ENCODE data around the gene PRKD1. TPM values are rescaled to one million over a fixed set of nuclear protein-coding genes. Genes with fewer than 3 reads are reported as not detected.

The PRKD1 gene
- total RNA-seq, 3 donors from 2014 or later (not counting 1 experiment from before 2014, with no cell fraction given), result not detected

DNA sequence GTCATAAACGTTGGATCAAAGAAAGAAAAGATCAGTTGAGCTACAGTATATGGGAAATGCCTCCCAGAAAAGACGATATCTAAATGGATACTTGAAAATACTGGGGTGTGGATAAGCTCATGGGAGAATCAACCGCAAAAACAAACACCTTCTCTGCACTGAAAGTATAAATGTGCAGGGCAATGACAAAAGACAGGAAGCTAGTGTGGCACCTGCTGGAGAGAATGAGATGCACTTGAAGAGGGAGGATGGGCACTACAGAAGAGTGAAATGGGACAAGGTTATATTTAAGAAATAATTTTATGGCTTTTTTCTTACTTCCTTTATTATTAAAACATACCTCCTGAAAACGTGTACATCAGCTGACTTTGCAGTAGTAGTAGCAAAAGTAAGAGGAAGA lies 153.7 kb downstream of the PRKD1 start:
- TF ChIP-seq, protein P1, sequence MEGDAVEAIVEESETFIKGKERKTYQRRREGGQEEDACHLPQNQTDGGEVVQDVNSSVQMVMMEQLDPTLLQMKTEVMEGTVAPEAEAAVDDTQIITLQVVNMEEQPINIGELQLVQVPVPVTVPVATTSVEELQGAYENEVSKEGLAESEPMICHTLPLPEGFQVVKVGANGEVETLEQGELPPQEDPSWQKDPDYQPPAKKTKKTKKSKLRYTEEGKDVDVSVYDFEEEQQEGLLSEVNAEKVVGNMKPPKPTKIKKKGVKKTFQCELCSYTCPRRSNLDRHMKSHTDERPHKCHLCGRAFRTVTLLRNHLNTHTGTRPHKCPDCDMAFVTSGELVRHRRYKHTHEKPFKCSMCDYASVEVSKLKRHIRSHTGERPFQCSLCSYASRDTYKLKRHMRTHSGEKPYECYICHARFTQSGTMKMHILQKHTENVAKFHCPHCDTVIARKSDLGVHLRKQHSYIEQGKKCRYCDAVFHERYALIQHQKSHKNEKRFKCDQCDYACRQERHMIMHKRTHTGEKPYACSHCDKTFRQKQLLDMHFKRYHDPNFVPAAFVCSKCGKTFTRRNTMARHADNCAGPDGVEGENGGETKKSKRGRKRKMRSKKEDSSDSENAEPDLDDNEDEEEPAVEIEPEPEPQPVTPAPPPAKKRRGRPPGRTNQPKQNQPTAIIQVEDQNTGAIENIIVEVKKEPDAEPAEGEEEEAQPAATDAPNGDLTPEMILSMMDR (IDR thresholded peaks at IDR 0.05), result no peak
- DNase-seq (no peak), ATAC-seq (no peak)
- Mint-ChIP-seq H3K4me1 (no peaks in the 10 kb centered on the region), H3K4me3 (no peak overlapping the region), H3K27me3 (ENCODE audit: low read depth in 2 of 2) (no peaks in the 10 kb centered on the region), H3K36me3 (peaks cover 17% of the 10 kb centered on the region), H3K27ac (no peak overlapping the region), H3K9me3 (peaks cover 18 to 38% of the 10 kb centered on the region in 2 donors)
- intact Hi-C loops (cut with micrococcal nuclease), result no loop called here
- H3K27me3 ChIP-seq (ENCODE audit: control insufficient read depth, insufficient read depth, low read length), result no peaks in the 10 kb centered on the region
- no peaks in the 10 kb centered on the region for H3K9me3 ChIP-seq (ENCODE audit: control insufficient read depth, insufficient read depth, low read length)
- H3K4me1 ChIP-seq (ENCODE audit: control insufficient read depth, insufficient read depth, low read length), result no peaks in the 10 kb centered on the region
- no peak overlapping the region for H3K27ac ChIP-seq (ENCODE audit: low read length)
- WGBS (ENCODE audit: insufficient coverage), result 78% methylated on average over 3 of the region's 4 CpGs
- no peak overlapping the region for H3K4me3 ChIP-seq (ENCODE audit: low read length)
- H3K36me3 ChIP-seq (ENCODE audit: control insufficient read depth, insufficient read depth, low read length), result no peaks in the 10 kb centered on the region

DNA sequence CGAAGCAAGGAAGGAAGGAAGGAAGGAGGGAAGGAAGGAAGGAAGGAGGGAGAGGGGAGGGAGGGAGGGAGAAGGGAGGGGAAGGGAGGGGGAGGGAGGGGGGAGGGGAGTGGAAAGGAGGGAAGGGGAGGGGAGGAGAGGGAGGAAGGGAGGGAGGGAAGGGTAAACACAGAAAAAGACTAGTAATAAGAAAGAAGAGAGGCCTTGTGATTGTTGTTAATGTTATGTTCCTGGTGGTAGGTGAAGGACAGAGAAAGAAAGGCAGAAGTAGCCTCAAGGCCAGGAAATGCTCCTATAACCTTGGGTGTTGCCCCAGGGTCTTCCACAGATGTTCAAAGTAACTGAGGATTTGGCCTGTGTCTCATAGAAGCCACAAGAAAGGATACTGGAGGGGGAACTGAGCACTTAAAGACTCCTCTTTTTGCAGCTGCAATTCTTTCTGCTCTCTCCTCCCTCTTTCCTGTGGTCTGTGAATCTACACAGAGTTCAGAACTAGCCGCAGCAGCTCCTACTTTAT lies 164.2 kb downstream of the PRKD1 start:
- Histone ChIP-seq H3K9me3 (ENCODE audit: control insufficient read depth, insufficient read depth, low read length) (no peaks in the 10 kb centered on the region), H3K4me1 (ENCODE audit: control insufficient read depth, insufficient read depth, low read length) (no peaks in the 10 kb centered on the region), H3K36me3 (ENCODE audit: control insufficient read depth, insufficient read depth, low read length) (no peaks in the 10 kb centered on the region), H3K27me3 (ENCODE audit: control insufficient read depth, insufficient read depth, low read length) (no peaks in the 10 kb centered on the region), H3K27ac (ENCODE audit: low read length) (no peak overlapping the region), H3K4me3 (ENCODE audit: low read length) (no peak overlapping the region)
- Mint-ChIP-seq H3K4me1 (no peaks in the 10 kb centered on the region), H3K27ac (no peak overlapping the region), H3K4me3 (no peak overlapping the region), H3K9me3 (peaks cover 11 to 22% of the 10 kb centered on the region in 2 donors), H3K27me3 (ENCODE audit: low read depth in 2 of 2) (no peaks in the 10 kb centered on the region), H3K36me3 (no peaks in the 10 kb centered on the region)
- intact Hi-C loops (cut with micrococcal nuclease), result no loop called here
- 70% methylated on average over 2 of the region's 2 CpGs for WGBS (ENCODE audit: insufficient coverage)
- ATAC-seq, result no peak
- TF ChIP-seq, protein P1 (IDR thresholded peaks at IDR 0.05), result no peak
- DNase-seq, result no peak

DNA sequence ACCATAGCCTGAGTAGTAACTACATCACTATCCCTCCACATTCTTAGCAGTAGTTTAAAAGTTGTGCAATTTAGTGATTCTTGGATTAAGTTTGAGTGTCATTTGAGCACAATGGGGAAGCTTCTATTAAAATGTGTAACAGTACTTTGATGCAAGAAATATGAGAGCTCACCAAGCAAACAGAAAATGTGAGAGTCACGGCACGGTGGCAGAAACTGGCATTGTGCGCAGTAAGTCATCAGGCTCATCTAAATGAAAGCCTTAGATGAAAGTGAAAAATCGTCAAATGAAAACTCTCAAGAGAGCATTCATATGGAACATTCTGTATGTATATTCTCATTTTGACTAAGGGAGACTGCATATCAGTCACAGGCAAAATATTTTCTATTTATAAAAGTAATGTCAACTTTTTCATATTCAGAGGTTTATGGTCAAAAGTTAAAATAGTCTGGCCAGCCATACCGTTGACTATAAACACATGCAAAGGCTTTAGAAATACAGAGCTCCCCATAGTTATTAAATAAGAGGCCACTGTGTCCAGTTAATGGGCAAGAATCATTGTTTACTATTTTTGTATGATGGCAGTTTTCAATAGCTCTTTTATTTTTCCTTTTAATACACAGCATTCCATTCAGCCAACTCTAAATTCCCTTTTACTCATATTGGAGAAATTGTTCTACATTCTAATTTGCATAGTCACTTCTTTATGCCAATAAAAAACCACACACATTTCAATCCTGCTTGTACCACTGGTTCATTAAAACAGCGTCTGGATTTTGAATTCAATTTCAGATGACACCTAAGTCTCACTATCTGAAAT lies 167.9 kb downstream of the PRKD1 start:
- H3K9me3 Mint-ChIP-seq, result peaks cover 15 to 21% of the 10 kb centered on the region in 2 donors
- DNase-seq (no peak), ATAC-seq (no peak)
- H3K27me3 ChIP-seq (ENCODE audit: control insufficient read depth, insufficient read depth, low read length), result no peaks in the 10 kb centered on the region
- no peaks in the 10 kb centered on the region for H3K27me3 Mint-ChIP-seq (ENCODE audit: low read depth in 2 of 2)
- H3K36me3 ChIP-seq (ENCODE audit: control insufficient read depth, insufficient read depth, low read length), result no peaks in the 10 kb centered on the region
- no peaks in the 10 kb centered on the region for H3K4me1 Mint-ChIP-seq
- no peak overlapping the region for H3K27ac Mint-ChIP-seq
- intact Hi-C loops (cut with micrococcal nuclease), result no loop called here
- no peaks in the 10 kb centered on the region for H3K9me3 ChIP-seq (ENCODE audit: control insufficient read depth, insufficient read depth, low read length)
- no peak overlapping the region for H3K27ac ChIP-seq (ENCODE audit: low read length)
- H3K4me1 ChIP-seq (ENCODE audit: control insufficient read depth, insufficient read depth, low read length), result no peaks in the 10 kb centered on the region
- TF ChIP-seq, protein P1 (IDR thresholded peaks at IDR 0.05), result no peak
- H3K36me3 Mint-ChIP-seq, result peaks cover 15% of the 10 kb centered on the region
- no peak overlapping the region for H3K4me3 ChIP-seq (ENCODE audit: low read length)
- WGBS (ENCODE audit: insufficient coverage), result 86% methylated on average over 5 of the region's 6 CpGs
- H3K4me3 Mint-ChIP-seq, result no peak overlapping the region
